GM19372 (cell line): Measurements from ENCODE around the gene PLPP4.

Experiments
- ATAC-seq: cut with Tn5 transposase; IDR thresholded peaks from one replicate; pipeline ENCODE4 v1.9.1; 2021; ENCODE audit warnings: mild to moderate bottlenecking, low read depth, moderate library complexity; ENCODE audit not compliant: unreplicated experiment

PLPP4 gene

GRCh38 chr10:120601999-120602398 is 145.0 kb downstream of the PLPP4 start:
- ATAC-seq = no peak

GRCh38 chr10:120605410-120605809 is 148.4 kb downstream of the PLPP4 start:
- ATAC-seq = no peak

- ATAC-seq = peak; percentile 48
Observed at GRCh38 chr10:120606051-120606764, 149.2 kb downstream of the PLPP4 start.

GRCh38 chr10:120607016-120607709 is 150.1 kb downstream of the PLPP4 start:
- ATAC-seq = peak; percentile 23

GRCh38 chr10:120607710-120608703 is 151.0 kb downstream of the PLPP4 start:
- peak; percentile 50 for ATAC-seq

- no peak for ATAC-seq
Observed at GRCh38 chr10:120609006-120609405, 152.0 kb downstream of the PLPP4 start.

GRCh38 chr10:120610791-120611190 is 153.8 kb downstream of the PLPP4 start:
- ATAC-seq = no peak

- no peak for ATAC-seq
Observed at GRCh38 chr10:120612756-120613155, 155.7 kb downstream of the PLPP4 start.

GRCh38 chr10:120613180-120613579 is 156.2 kb downstream of the PLPP4 start:
- ATAC-seq = no peak

GRCh38 chr10:120614680-120615079 is 157.7 kb downstream of the PLPP4 start:
- ATAC-seq = no peak

GRCh38 chr10:120616311-120616911 is 159.4 kb downstream of the PLPP4 start:
- no peak for ATAC-seq

GRCh38 chr10:120628197-120628596 is 171.2 kb downstream of the PLPP4 start:
- ATAC-seq = no peak

GRCh38 chr10:120630266-120630665 is 173.2 kb downstream of the PLPP4 start:
- no peak for ATAC-seq

- ATAC-seq = no peak
Observed at GRCh38 chr10:120632047-120632446, 175.0 kb downstream of the PLPP4 start.

- ATAC-seq = no peak
Observed at GRCh38 chr10:120632942-120633341, 175.9 kb downstream of the PLPP4 start.

- no peak for ATAC-seq
Observed at GRCh38 chr10:120634659-120635058, 177.6 kb downstream of the PLPP4 start.
